Measurements from ENCODE around the gene DEFB132. TPM values are rescaled to one million over a fixed set of nuclear protein-coding genes. Genes with fewer than 3 reads are reported as not detected.

DEFB132 gene
- total RNA-seq, 1 donor from 2014 or later: not detected

- no peak for DNase-seq (ENCODE audit: low read depth)
Measured at GRCh38 chr20:263701-264100, 6.2 kb downstream of the DEFB132 start.

GRCh38 chr20:266596-267562 is 9.4 kb downstream of the DEFB132 start:
- DNase-seq (ENCODE audit: low read depth): peak; percentile 77

DNA sequence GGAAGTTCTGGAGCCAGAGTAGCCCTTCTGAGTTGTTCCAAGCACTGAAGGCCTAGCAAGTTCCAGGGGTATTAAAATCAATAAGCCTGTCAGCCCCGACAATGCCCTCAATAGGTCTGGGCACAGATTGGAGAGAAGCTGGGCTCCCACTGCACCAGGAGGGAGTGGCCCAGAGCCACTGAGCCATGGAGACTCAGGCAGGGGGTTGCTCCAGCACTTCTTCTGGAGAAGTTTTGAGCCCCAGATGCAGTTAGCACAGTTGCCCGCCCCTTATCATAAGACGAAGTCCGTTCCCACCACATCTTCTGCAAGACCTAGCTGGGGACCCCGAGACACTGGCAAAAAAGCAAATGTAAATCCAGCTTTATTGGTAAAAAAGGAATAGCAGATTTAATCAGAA is 13.0 kb downstream of the DEFB132 start:
- no peak for DNase-seq (ENCODE audit: low read depth)

DNA sequence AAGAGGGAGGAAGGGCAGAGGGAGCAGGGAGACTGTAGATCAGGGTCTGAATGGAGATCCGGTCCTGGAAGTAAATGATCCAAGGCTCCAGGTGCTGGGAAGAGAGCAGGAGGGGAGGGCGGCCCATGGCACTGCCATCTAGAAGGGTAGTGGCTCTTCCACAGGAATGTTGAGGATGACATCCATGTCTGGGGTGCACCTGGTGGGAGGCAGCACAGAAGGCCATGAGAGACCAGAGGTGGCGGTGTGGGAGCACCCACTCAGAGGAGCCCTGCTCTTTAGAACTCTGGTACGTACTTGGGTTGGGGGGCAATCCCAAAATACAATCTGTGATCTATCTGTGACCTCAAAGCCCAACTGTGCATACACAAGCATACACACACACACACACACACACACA is 13.5 kb downstream of the DEFB132 start:
- DNase-seq (ENCODE audit: low read depth): no peak

DNA sequence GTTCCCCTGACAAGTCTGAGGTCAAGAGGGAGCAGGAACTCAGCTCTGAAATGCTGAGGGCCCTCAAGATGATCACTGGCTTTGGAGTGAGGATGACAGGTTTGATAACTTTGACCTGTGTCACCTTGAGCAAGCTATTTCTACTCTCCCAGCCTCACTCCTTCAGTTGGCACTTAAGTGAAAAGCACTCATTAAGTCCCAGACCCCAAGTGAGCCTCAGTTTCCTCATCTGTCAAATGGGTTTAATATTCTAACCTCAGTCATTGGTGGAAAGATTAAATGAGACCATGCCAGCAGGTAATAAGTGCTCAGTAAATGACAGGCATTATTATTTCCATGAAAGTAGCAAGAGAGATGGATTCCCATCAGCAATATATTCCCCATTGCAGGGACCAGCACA is 14.0 kb downstream of the DEFB132 start:
- DNase-seq (ENCODE audit: low read depth): no peak

DNA sequence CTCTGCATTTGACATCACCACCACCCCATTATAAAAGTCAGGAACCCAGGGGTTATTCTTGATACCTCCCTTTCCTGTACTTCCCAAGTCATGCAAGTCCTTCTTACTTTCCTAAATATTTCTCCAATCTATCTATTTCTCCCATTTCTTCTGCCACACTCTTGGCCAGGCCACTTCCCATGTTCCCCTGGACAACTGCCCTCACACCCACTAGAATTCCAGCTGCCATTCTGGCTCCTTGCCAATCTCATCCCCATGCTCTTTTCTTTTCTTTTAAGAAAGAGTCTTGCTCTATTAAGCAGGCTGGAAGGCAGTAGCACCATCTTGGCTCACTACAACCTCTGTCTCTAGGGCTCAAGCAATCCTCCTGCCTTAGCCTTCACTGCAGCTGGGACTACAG is 15.2 kb downstream of the DEFB132 start:
- peak; percentile 60 for DNase-seq (ENCODE audit: low read depth)

- DNase-seq (ENCODE audit: low read depth): no peak
Measured at GRCh38 chr20:273884-274283, 16.4 kb downstream of the DEFB132 start.

DNA sequence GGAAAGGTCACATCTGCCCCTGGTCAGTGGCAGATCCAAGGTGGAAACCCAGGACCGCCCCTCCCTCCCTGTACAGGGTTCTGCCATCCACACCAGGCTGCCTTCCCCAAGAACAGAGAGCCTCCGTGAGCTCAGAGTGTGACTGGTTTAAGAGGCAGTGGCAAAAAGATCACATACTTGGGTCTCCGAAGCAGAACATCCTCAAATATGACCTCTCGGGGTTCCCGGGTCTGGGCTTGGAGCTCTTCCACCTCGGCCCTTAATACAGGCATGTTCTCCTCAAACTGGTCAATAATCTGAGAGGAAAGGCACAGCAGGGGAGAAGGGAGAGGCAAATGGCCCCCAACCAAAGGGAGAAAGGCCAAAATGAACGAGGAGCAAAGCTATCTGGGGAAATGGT is 18.3 kb downstream of the DEFB132 start:
- DNase-seq (ENCODE audit: low read depth): no peak

DNA sequence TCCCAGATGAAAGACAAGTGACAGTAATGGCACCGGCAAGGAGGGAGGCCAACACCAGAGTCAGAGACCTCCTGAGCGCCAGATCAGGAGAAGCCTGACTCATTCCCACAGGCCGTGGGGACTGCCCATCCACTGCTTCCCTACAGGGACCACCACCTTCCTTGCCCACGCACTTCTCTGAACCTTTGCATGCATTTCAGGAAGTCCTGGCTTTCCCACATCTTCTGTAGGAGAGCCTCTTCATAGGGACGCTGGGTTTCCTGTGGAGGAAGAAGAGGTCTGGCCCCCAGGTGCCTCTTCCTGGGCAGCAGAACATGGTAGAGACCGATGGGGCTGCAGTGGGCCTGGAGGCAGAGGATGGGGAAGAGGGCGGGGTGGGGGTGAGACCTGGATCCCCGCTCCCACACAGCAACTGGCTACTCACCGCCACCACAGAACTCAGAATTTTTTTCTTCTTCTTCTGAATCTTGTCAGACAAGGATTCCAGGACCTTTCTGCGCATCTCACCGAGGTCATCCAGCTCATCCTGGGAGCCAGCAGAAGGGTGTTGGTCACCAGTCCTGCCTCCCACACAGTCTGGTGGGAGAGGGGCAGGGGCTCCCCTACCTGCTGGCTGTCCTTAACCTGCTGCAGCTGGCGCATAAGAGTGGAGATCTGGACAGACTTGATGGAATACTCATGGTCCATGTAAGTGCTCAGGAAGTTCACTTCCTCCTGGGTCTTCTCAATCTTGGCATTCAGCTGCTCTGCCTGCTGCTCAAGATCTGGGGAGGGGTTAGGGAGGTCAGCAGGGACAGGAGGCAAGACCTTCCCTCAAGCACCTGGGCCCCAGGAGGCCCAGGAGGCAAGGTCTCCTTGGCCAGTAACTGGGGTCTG is 19.3 kb downstream of the DEFB132 start:
- DNase-seq (ENCODE audit: low read depth): no peak

GRCh38 chr20:277496-277781 is 19.9 kb downstream of the DEFB132 start:
- DNase-seq (ENCODE audit: low read depth): no peak

- DNase-seq (ENCODE audit: low read depth): no peak
Measured at GRCh38 chr20:278181-278580, 20.7 kb downstream of the DEFB132 start.

- DNase-seq (ENCODE audit: low read depth): no peak
Measured at GRCh38 chr20:278607-279571, 21.4 kb downstream of the DEFB132 start.

- no peak for DNase-seq (ENCODE audit: low read depth)
Measured at GRCh38 chr20:284172-284571, 26.6 kb downstream of the DEFB132 start.

DNA sequence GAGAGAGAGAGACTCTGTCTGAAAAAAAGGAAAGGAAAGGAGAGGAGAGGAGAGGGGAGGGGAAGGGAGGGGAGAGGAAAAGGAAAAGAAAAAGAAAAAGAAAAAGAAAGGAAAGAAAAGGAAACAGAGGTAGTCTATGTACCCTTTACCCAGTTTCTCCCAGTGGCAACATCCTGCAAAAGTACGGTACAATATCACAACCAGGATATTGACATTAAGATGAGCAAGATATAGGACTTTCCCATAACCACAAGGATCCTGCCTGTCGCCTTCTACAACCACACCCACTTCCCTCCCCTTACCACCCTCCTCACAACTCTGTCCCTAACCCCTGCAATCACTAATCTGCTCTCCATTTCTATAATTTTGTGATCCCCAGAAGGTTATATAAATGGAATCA is 29.0 kb downstream of the DEFB132 start:
- DNase-seq (ENCODE audit: low read depth): no peak

DNA sequence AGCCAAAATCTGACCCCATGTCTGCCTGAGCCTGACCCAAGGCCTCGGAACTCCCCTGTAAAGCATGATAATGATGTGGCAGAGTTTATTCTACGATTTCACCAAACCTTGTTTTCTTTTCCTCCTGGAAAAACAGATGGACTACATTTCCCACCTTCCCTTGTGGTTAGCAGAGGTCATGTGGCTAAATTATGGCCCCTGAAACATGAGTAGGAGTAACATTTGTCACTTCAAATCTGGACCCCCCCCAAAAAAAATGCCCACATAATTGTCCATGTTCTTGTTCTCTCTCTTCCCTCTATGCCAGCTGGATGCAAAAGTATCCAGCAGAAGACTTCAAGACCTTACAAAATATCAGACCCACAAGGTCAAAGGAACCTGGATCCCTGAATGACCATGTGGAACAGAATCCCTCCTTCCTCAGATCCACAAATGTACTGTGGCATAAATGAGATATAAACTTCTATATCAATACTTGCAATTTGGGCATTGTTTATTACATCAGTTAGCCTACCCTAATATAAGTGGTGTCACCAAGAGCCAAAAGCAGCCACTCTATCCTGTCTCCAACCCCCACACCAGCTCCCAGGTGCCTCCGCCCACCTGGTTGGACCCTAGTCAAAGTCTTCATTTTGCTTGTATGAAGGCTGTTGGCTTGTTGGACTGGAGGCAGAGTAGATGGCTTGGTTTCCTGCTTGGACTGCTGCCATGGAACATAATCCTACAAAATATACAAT is 31.6 kb downstream of the DEFB132 start:
- DNase-seq (ENCODE audit: low read depth): peak; percentile 18

- DNase-seq (ENCODE audit: low read depth): no peak
Measured at GRCh38 chr20:289693-290083, 32.2 kb downstream of the DEFB132 start.

- peak; percentile 97 for DNase-seq (ENCODE audit: low read depth)
Measured at GRCh38 chr20:290084-290831, 32.7 kb downstream of the DEFB132 start, which contains the start of gene C20orf96. Gene C20orf96, minus strand, starts transcription at chr20:290750. Its CDS starts 140 bp downstream, at chr20:290610.

DNA sequence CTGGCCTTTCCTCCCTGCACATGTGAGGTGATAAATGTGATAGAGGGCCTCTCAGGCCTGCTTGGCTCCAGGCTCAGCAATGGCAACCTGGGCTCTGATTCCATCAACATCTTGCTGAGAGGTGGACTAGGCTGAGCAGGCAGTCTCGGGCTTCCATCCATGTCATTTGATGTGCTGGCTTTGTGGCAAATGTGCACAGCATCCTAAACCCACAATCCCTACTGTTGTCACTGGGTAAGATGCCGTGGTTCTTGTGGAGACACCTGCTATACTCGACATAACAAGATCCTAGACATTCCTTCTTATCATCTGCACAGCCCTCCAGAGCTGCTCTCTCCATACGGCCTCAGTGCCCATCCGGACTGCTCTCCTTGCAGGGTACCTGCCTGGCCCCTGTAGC is 37.1 kb downstream of the DEFB132 start:
- peak; percentile 68 for DNase-seq (ENCODE audit: low read depth)

DNA sequence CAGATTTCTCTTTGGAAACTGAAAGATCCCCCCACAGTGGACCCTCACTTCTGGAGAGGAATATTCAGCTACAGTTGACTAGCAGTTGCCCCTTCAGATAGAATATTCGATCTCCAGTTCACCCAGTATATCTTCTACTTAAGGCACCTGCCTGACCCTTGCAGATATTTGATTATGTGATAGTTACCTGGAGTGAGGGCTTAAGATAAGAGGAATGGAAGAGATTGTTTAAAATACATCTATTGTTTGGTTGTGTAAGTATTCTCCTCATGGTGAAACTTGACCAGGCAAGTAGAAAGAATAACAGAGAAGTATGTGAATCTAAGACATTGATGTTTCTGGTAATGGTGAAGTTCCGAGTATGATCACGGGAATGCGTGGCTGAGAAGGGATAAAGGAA is 38.3 kb downstream of the DEFB132 start:
- DNase-seq (ENCODE audit: low read depth): no peak

Data from myocyte (in vitro differentiated cells).